HG03571 (cell line): Measurements from ENCODE around the gene LDLRAP1.

Experiments
- ATAC-seq: cut with Tn5 transposase; IDR thresholded peaks from one replicate; pipeline ENCODE4 v1.9.1; 2021; ENCODE audit not compliant: unreplicated experiment

Gene LDLRAP1

GRCh38 chr1:25561421-25562100 lies 18.2 kb downstream of the LDLRAP1 start:
- no peak for ATAC-seq

GRCh38 chr1:25562101-25562927 lies 18.9 kb downstream of the LDLRAP1 start:
- ATAC-seq = peak; percentile 68

GRCh38 chr1:25562928-25563283 lies 19.5 kb downstream of the LDLRAP1 start:
- ATAC-seq = no peak

DNA sequence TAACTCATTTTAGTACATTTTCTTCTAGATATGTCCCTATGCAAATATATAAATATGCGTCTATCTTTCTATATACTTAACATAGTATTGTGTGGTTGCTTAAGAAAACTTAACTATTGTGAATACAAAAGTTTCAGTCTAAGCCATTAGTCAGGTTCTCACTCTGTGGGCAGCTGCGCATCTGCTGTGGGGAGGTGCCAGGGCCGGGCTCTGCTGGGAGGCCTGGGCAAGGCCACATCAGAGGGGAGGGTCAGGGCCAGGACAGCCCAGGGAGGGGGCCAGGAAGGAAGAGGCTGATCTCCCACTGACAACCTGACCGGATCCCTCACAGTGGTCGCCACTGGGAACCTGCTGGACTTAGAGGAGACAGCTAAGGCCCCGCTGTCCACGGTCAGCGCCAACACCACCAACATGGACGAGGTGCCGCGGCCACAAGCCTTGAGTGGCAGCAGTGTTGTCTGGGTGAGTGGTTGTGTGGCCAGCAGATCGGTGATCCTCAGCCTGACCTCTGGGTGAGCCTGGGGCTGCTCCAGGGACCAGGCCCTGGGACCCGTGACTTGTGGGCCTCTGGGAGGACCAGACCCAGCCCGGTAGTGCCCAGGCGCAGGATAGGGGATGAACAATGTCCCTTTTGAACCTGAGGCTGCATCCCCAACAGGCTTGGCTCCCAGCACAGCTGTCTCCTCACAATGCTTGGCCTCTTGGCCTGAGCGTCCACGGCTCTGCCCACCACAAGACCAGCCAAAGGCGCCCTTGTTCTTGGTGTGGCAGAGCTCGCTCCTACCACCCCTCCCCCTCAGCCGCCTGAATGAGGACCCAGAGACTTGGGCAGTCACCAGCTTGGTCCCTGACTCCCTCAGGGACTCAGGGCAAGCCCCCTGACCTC lies 20.2 kb downstream of the LDLRAP1 start:
- no peak for ATAC-seq

GRCh38 chr1:25564777-25565574 lies 21.6 kb downstream of the LDLRAP1 start:
- no peak for ATAC-seq

GRCh38 chr1:25565626-25566025 lies 22.2 kb downstream of the LDLRAP1 start:
- no peak for ATAC-seq

- no peak for ATAC-seq
Observed at GRCh38 chr1:25566176-25566729, 22.8 kb downstream of the LDLRAP1 start.

DNA sequence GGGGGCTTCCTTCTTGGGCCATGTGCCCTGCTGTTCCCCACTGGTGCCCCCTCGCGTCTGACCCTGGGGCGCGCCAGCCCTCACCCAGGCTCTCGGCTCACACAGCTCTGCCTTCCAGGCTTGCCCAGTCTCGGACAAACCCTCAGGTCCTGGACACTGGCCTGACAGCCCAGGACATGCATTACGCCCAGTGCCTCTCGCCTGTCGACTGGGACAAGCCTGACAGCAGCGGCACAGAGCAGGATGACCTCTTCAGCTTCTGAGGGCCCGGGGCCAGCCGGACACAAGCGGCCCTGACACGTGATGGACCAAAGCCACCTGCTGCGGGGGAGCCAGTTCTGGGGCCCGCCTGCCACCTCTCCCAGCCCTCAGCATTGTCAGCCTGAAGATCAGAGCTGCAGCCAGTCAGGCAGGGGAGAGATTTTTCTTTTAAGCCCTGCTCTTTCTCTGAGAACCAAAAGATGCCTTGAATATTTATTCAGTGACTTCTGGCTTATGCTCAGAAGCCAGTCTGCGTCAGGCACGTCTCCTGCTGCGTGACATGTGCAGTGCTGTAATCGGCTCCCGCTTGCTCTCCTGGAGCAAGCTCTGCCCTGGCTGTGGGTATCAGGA lies 23.4 kb downstream of the LDLRAP1 start:
- ATAC-seq = no peak

GRCh38 chr1:25567710-25568089 lies 24.3 kb downstream of the LDLRAP1 start:
- no peak for ATAC-seq

GRCh38 chr1:25568090-25568833 lies 24.9 kb downstream of the LDLRAP1 start:
- no peak for ATAC-seq

DNA sequence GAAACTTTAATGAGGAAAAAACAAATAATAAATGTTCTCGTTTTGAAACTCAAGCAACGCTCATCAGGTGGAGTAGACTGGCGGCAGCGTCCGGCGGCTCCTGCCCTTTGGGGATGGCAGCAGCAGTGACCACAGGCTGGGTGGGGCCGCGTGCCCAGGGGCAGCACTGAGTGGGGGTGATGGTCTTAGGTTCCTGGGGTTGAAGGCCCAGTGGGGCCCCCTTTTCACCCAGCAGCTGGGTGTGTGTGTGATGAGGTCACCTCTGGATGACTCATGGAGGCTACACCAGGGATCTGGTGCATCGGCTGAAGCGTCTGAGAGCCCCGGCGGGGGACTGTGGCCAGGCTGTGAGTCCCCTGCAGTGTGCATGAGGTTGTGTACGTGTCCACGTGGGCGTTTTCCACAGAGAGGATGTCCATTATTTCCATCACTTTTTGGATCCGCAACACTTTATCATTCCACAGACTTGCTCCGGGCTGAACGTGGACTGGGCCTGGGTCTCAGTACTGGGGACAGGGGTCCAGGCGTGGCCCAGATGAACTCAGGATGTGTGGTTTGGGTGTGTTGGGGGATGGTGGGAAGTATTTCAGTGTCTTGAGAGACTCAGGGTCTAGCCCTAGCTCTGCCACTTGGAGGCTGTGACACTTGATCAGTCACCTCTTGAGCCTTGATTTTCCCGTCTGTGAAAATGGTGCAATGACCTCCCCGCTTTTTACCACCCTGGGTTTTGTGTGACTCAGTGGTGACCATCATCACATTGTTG lies 25.6 kb downstream of the LDLRAP1 start:
- ATAC-seq = no peak

DNA sequence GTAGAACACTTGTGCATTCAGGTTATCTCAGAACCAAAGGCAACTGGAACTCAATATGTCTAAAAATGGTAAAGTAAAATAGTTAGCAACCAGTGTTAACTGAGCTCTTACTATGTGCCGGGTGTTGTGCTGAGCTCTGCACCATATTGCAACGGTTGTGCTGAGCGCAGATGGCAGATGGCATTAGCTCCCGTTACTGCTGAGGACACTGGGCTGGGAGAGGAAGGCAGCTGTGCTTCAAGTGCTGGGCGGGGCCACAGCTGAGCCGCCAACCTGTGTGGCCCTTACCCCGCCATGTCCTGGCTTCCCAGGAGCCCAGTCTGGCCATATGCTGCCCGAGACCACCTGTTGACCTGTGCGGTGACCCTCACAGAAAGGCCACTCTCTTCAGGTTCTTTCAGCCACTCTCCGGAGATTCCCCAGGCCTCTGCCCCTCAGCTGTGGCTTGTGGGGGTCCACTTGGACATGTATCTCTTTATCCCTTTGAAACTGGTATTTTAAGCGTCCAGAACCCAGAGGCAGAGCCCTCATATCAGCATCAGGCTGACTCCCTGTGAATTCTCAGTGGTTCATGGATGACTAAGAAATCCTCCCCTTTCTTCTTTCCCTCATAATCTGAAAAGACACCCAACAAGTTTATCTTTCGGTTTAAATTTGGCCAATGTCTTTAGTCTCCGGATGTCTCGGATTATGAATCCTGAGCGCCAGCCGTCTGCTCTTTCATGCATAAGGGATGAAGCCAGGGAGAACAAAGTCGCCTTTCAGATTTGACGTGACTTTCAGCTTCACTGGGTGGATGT lies 26.4 kb downstream of the LDLRAP1 start:
- no peak for ATAC-seq

GRCh38 chr1:25570798-25571521 lies 27.6 kb downstream of the LDLRAP1 start:
- ATAC-seq = no peak

DNA sequence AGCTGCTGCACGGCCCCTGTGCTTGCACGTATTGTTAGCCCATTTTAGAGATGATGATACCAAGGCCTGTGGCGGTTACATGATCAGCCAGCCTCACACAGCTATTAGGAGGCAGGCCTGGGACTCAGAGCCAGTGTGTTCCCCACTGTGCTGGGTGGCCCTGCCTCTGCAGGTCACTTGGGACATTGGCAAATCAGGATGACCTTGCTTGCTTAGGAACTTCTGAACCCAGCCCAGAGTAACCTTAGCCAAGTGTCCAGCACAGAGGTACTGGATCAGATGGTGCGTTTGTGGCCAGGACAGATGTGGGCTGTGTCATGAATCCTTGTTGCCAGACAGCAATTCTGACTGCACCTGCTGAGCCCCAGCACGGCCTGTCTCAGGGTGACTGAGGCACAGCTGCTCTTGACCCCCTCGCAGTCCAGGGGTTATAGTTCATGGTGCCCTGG lies 28.1 kb downstream of the LDLRAP1 start:
- no peak for ATAC-seq

GRCh38 chr1:25572107-25572506 lies 28.7 kb downstream of the LDLRAP1 start:
- ATAC-seq = no peak

DNA sequence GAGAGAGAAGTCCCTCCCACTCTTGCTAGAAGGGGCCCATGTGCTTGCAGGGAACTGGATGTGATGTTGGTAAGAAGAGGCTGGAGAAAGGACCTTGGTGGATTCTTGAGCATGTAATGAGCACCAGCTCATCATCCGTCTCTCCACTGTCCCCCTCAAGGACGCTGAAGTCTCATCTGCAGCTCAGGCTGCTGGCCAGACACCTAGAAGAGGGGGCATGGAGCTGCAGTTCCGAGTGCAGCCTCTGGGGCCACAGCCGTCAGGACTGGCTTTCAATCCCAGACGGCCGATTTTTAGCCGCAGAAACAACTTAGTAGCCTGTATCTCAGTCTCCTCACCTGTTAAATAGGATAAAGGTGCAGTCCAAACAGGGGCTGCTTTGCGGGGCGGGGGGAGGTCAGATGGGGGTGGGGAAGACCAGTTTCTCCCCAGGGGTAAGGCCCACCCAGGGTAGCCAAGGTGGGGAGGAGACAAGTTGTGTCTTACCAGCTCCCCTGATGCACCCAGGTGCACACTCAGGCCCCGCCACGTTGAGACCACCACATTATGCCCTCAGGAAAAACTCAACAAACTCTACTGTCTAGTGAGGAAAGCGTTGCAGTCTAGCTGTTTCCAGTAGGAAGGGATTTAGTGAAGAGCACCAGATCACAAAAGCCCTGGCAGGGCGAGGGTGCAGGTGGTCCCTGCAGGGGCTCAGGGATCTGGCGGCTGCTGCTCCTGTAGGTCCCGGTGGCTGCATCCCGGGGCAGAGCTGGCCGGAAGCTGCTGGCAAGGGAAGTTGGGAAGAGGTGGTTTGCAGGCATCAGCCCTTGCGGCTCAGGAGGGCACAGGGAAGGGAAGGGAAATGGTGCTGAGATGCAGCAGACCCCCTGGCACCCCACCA lies 29.5 kb downstream of the LDLRAP1 start:
- no peak for ATAC-seq
